Measurements from ENCODE around the gene NPHP4.

NPHP4 gene

DNA sequence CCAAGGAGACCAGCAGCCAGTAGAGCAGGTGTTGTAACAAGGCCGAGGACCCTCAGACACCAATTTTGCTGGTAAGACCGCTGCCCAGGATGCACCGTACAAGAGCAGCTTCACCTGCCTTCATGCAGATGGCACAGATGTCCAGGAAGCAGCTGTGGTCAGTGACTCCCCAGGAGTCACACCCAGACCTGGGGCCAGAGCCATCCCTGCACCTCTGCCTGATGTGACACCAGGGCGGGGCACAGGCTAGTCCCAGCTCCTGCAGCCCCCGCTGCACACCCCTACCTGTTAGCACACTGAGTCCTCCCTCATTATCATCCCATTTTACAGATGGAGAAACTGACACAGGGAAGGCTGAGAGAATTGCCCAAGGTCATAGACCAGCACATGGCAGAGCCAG lies 37.1 kb upstream of the NPHP4 start:
- Histone ChIP-seq H3K4me1 (ENCODE audit: insufficient read depth, insufficient read length) (no peaks in the 10 kb centered on the region), H3K36me3 (ENCODE audit: insufficient read depth, insufficient read length, low read length) (no peaks in the 10 kb centered on the region), H3K9me3 (ENCODE audit: insufficient read depth, low read length) (no peaks in the 10 kb centered on the region), H3K27me3 (ENCODE audit: insufficient read depth, insufficient read length) (no peaks in the 10 kb centered on the region), H3K4me3 (ENCODE audit: insufficient read length, low read depth) (no peak overlapping the region), H3K9ac (ENCODE audit: insufficient read length, low read depth) (no peak overlapping the region)
- DNase-seq (ENCODE audit: low read depth, low spot score): no peak
- TF ChIP-seq ZNF274 (IDR thresholded peaks at IDR 0.05; ENCODE audit: low read depth, low read length) (no peak), YY1 (IDR thresholded peaks at IDR 0.05; ENCODE audit: insufficient read depth, insufficient read length) (no peak), SUZ12 (IDR thresholded peaks at IDR 0.05; ENCODE audit: extremely low read depth, insufficient read depth, insufficient read length) (no peak)

DNA sequence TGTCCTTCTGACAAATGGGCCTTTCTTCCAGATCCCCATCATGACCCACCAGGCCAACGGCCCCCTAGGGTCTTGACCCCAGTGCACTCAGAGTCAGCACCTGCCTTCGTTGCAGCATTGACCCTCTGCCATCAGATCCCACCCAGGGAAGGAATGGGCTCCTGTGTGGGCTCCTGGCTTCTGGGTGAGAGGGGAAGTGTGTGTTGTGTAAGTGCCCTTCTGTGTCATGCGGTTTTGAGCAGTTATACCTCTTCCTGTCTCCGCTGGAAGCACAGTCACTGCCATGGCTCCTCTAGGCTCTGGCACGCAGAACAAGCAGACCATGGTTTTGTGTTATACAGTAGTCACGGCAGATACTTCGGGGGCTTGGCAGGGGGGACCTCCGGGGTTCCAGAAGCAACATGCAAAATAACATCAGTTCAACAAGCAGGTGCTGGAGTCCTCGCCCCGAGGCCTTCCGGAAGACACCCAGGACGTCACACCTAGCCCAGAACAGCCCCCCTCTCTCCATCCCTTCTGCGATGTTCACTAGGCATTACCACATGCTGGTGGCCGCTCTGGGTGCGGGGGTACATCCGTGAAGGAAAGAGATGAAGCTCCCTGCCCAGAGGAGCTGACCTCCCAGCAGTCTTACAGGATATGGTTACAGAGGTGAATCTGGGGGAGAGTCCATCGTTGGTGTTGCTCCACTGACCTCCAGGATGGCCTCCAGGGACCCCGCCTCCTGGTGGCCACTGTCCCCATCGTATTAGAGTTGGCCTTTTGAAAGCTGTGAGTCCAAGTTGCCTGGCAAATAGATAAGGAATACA lies 36.0 kb upstream of the NPHP4 start:
- no peak overlapping the region for H3K4me3 ChIP-seq (ENCODE audit: insufficient read length, low read depth)
- H3K27me3 ChIP-seq (ENCODE audit: insufficient read depth, insufficient read length): no peaks in the 10 kb centered on the region
- H3K9me3 ChIP-seq (ENCODE audit: insufficient read depth, low read length): no peaks in the 10 kb centered on the region
- no peak overlapping the region for H3K9ac ChIP-seq (ENCODE audit: insufficient read length, low read depth)
- TF ChIP-seq YY1 (IDR thresholded peaks at IDR 0.05; ENCODE audit: insufficient read depth, insufficient read length): no peak
- TF ChIP-seq ZNF274 (IDR thresholded peaks at IDR 0.05; ENCODE audit: low read depth, low read length): no peak
- no peak for TF ChIP-seq SUZ12 (IDR thresholded peaks at IDR 0.05; ENCODE audit: extremely low read depth, insufficient read depth, insufficient read length)
- no peaks in the 10 kb centered on the region for H3K36me3 ChIP-seq (ENCODE audit: insufficient read depth, insufficient read length, low read length)
- no peak for DNase-seq (ENCODE audit: low read depth, low spot score)
- no peaks in the 10 kb centered on the region for H3K4me1 ChIP-seq (ENCODE audit: insufficient read depth, insufficient read length)

GRCh38 chr1:6027591-6027990 lies 35.4 kb upstream of the NPHP4 start:
- TF ChIP-seq ZNF274 (IDR thresholded peaks at IDR 0.05; ENCODE audit: low read depth, low read length) (no peak), YY1 (IDR thresholded peaks at IDR 0.05; ENCODE audit: insufficient read depth, insufficient read length) (no peak), SUZ12 (IDR thresholded peaks at IDR 0.05; ENCODE audit: extremely low read depth, insufficient read depth, insufficient read length) (no peak)
- Histone ChIP-seq H3K9me3 (ENCODE audit: insufficient read depth, low read length) (no peaks in the 10 kb centered on the region), H3K9ac (ENCODE audit: insufficient read length, low read depth) (no peak overlapping the region), H3K36me3 (ENCODE audit: insufficient read depth, insufficient read length, low read length) (no peaks in the 10 kb centered on the region), H3K4me1 (ENCODE audit: insufficient read depth, insufficient read length) (no peaks in the 10 kb centered on the region), H3K4me3 (ENCODE audit: insufficient read length, low read depth) (no peak overlapping the region), H3K27me3 (ENCODE audit: insufficient read depth, insufficient read length) (no peaks in the 10 kb centered on the region)
- no peak for DNase-seq (ENCODE audit: low read depth, low spot score)

- no peak overlapping the region for H3K4me3 ChIP-seq (ENCODE audit: insufficient read length, low read depth)
- TF ChIP-seq SUZ12 (IDR thresholded peaks at IDR 0.05; ENCODE audit: extremely low read depth, insufficient read depth, insufficient read length) (no peak), YY1 (IDR thresholded peaks at IDR 0.05; ENCODE audit: insufficient read depth, insufficient read length) (no peak), ZNF274 (IDR thresholded peaks at IDR 0.05; ENCODE audit: low read depth, low read length) (no peak)
- no peaks in the 10 kb centered on the region for H3K27me3 ChIP-seq (ENCODE audit: insufficient read depth, insufficient read length)
- H3K36me3 ChIP-seq (ENCODE audit: insufficient read depth, insufficient read length, low read length): no peaks in the 10 kb centered on the region
- no peaks in the 10 kb centered on the region for H3K9me3 ChIP-seq (ENCODE audit: insufficient read depth, low read length)
- H3K9ac ChIP-seq (ENCODE audit: insufficient read length, low read depth): no peak overlapping the region
- no peak for DNase-seq (ENCODE audit: low read depth, low spot score)
- H3K4me1 ChIP-seq (ENCODE audit: insufficient read depth, insufficient read length): no peaks in the 10 kb centered on the region
These were observed 34.0 kb upstream of the NPHP4 start for GRCh38 chr1:6026095-6026809.

DNA sequence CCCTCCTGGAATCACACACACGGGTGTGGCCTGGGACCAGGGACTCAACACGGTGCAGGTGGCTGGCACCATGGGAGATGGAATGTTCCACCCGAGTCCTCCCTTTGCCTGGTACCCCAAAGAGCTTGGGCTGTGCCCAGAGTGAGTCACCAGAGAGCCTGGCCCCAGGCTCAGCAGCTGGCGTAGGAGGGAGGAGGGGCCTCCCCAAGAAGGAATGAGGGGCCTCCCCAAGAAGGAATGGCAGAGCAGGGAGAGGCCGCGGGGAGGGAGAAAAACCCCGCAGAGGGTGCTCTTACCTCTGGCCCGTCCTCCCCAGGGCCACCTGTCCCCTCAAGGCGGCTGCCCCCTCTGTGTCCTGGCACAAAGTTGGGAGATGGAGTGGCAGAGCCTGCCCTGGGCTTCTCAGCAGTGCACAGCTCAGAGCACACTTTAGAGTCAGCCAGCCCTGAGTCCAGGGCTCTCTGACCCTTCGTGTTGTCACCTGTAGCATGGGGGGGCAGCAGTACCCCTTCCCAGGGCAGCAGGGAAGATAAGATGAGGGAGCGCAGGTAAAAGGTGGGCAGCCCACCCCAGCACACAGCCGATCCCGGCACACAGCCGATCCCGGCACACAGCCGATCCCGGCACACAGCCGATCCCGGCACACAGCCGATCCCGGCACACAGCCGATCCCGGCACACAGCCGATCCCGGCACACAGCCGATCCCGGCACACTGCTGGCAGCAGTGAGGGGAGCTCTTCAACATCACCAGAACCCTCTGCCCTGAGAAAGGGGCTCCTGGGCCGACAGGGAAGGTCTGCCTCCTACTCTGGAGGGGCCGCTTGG lies 33.3 kb upstream of the NPHP4 start:
- TF ChIP-seq SUZ12 (IDR thresholded peaks at IDR 0.05; ENCODE audit: extremely low read depth, insufficient read depth, insufficient read length) (no peak), YY1 (IDR thresholded peaks at IDR 0.05; ENCODE audit: insufficient read depth, insufficient read length) (no peak), ZNF274 (IDR thresholded peaks at IDR 0.05; ENCODE audit: low read depth, low read length) (no peak)
- Histone ChIP-seq H3K4me3 (ENCODE audit: insufficient read length, low read depth) (no peak overlapping the region), H3K9me3 (ENCODE audit: insufficient read depth, low read length) (no peaks in the 10 kb centered on the region), H3K27me3 (ENCODE audit: insufficient read depth, insufficient read length) (no peaks in the 10 kb centered on the region), H3K4me1 (ENCODE audit: insufficient read depth, insufficient read length) (no peaks in the 10 kb centered on the region), H3K9ac (ENCODE audit: insufficient read length, low read depth) (no peak overlapping the region), H3K36me3 (ENCODE audit: insufficient read depth, insufficient read length, low read length) (no peaks in the 10 kb centered on the region)
- no peak for DNase-seq (ENCODE audit: low read depth, low spot score)

DNA sequence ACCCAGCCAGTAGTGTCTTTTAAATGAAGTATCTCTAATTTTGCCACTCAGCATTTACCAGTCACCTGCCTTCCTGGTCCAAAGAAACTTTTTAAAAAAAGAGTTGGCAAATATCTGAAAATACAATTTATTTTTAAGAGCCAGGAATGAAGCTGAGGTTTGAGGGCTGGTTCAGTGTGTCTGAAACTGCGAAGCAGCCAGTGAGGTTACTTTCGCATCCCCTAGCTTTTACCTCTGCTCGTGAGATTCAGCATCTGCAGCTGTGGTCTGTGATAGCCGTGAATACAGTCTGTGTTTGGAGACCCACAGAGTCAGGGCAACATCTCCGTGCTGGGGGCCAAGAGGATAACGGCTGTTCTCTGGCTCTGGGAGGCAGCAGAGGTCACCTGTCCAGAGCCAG lies 32.2 kb upstream of the NPHP4 start:
- TF ChIP-seq SUZ12 (IDR thresholded peaks at IDR 0.05; ENCODE audit: extremely low read depth, insufficient read depth, insufficient read length) (no peak), ZNF274 (IDR thresholded peaks at IDR 0.05; ENCODE audit: low read depth, low read length) (no peak), YY1 (IDR thresholded peaks at IDR 0.05; ENCODE audit: insufficient read depth, insufficient read length) (no peak)
- Histone ChIP-seq H3K27me3 (ENCODE audit: insufficient read depth, insufficient read length) (no peaks in the 10 kb centered on the region), H3K4me1 (ENCODE audit: insufficient read depth, insufficient read length) (no peaks in the 10 kb centered on the region), H3K36me3 (ENCODE audit: insufficient read depth, insufficient read length, low read length) (no peaks in the 10 kb centered on the region), H3K9ac (ENCODE audit: insufficient read length, low read depth) (no peak overlapping the region), H3K4me3 (ENCODE audit: insufficient read length, low read depth) (no peak overlapping the region), H3K9me3 (ENCODE audit: insufficient read depth, low read length) (no peaks in the 10 kb centered on the region)
- DNase-seq (ENCODE audit: low read depth, low spot score): no peak
